Stimulated activated CD8-positive, alpha-beta memory T cell treated with anti-CD3 and anti-CD28 coated beads, Interleukin-4, amount 100 ng/mL, for 4 hours (primary cell): Measurements from ENCODE around the gene CSTF1.

ENCODE experiments used
- DNase-seq, 2 donors: peaks; one replicate each; pipeline ENCODE4 v3.0.0-alpha.2; 2020; ENCODE audit warnings: low read depth in 2 of 2, low spot score in 1 of 2

The CSTF1 gene

GRCh38 chr20:56449459-56449858 is 57.0 kb downstream of the CSTF1 start:
- DNase-seq = no peak

GRCh38 chr20:56451056-56451765 is 58.8 kb downstream of the CSTF1 start:
- no peak for DNase-seq

DNA sequence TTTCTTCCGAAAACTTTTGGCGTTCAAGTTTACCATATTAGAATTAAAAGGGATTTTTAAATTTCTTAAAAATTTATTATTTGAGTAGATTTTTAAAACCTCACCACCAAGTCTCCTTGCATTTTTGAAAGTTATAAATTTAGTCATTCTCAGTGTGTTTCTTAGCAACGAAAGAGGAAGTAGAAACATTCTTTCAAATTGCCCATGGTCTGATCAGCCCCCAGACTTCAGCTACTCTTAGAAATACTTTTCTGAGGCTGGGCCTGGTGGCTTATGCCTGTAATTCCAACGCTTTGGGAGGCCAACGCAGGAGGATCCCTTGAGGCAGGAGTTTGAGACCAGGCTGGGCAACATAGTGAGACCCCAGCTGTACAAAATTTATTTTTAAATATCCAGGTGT is 60.9 kb downstream of the CSTF1 start:
- DNase-seq = no peak

GRCh38 chr20:56454754-56455153 is 62.3 kb downstream of the CSTF1 start:
- no peak for DNase-seq
